Esophagus (tissue), 2 donors: ENCODE measurements around the gene SMYD3. TPM values are rescaled to one million over a fixed set of nuclear protein-coding genes. Genes with fewer than 3 reads are reported as not detected.

Source experiments
- H3K27ac ChIP-seq, 2 donors: one replicate each; pipeline ENCODE4 v1.5.1; 2013; ENCODE audit warnings: low read depth in 2 of 2, mild to moderate bottlenecking in 2 of 2, inconsistent platforms in 1 of 2, low read length in 1 of 2, moderate library complexity in 1 of 2
- H3K27me3 ChIP-seq, 2 donors: one replicate each; pipeline ENCODE4 v1.6.1; 2013; ENCODE audit warnings: low read length in 2 of 2, control low read depth in 1 of 2, mild to moderate bottlenecking in 1 of 2; ENCODE audit not compliant: insufficient read depth in 2 of 2, control insufficient read depth in 1 of 2
- H3K36me3 ChIP-seq, 2 donors: one replicate each; pipeline ENCODE4 v1.6.1; 2013; ENCODE audit warnings: low read length in 1 of 2; ENCODE audit not compliant: control insufficient read depth in 2 of 2, insufficient read depth in 2 of 2
- H3K4me1 ChIP-seq, 2 donors: one replicate each; pipeline ENCODE4 v1.6.1; 2013; ENCODE audit warnings: low read length in 1 of 2; ENCODE audit not compliant: control insufficient read depth in 2 of 2, insufficient read depth in 2 of 2
- H3K4me3 ChIP-seq, 2 donors: one replicate each; pipeline ENCODE4 v1.5.1; 2013; ENCODE audit warnings: low read length in 2 of 2, mild to moderate bottlenecking in 2 of 2, low read depth in 1 of 2, moderate library complexity in 1 of 2
- H3K9me3 ChIP-seq, 2 donors: one replicate each; pipeline ENCODE4 v1.6.1; 2013; ENCODE audit warnings: mild to moderate bottlenecking in 2 of 2, low read depth in 1 of 2, low read length in 1 of 2, moderate library complexity in 1 of 2; ENCODE audit not compliant: control insufficient read depth in 2 of 2, insufficient read depth in 1 of 2
- WGBS, 2 donors: extraction: QIAGEN DNeasy Blood & Tissue Kit; methylation state at CpG; one replicate each; pipeline ENCODE4 v1.1.7; 2013; 5-methylcytosine and 5-hydroxymethylcytosine counted together
- polyA plus RNA-seq, 2 donors: library from polyadenylated mRNA; stranded (reverse); fragments of 200-250 nt; gene quantifications; one replicate each; pipeline ENCODE4 v1.2.3, GENCODE V29; 2013
- donor health status: healthy with polysubstance abuse.
- donor health status: Bipolar disorder and iron deficiency.

SMYD3 gene
- polyA plus RNA-seq, 2 donors, result 5.0 to 5.7 TPM

- 79 to 80% methylated on average over 23 of the region's 23 CpGs for whole genome bisulfite sequencing, 2 donors
- Histone ChIP-seq H3K27ac (no peak overlapping the region), H3K27me3 (no peaks in the 10 kb centered on the region), H3K4me3 (no peak overlapping the region), H3K36me3 (no peaks in the 10 kb centered on the region), H3K4me1 (no peaks in the 10 kb centered on the region), H3K9me3 (no peaks in the 10 kb centered on the region)
Observed at GRCh38 chr1:246002725-246003441, 504.2 kb downstream of the SMYD3 start.

GRCh38 chr1:246001837-246002230 lies 505.2 kb downstream of the SMYD3 start:
- no peaks in the 10 kb centered on the region for H3K9me3 ChIP-seq
- no peak overlapping the region for H3K27ac ChIP-seq
- no peaks in the 10 kb centered on the region for H3K36me3 ChIP-seq
- 74 to 86% methylated on average over 9 of the region's 9 CpGs for WGBS, 2 donors
- H3K27me3 ChIP-seq, result no peaks in the 10 kb centered on the region
- H3K4me3 ChIP-seq, result no peak overlapping the region
- peaks cover 0 to 4% of the 10 kb centered on the region in 2 donors for H3K4me1 ChIP-seq

GRCh38 chr1:246001142-246001836 lies 505.8 kb downstream of the SMYD3 start:
- Histone ChIP-seq H3K4me1 (peaks cover 0 to 4% of the 10 kb centered on the region in 2 donors), H3K27ac (no peak overlapping the region), H3K9me3 (no peaks in the 10 kb centered on the region), H3K27me3 (no peaks in the 10 kb centered on the region), H3K36me3 (no peaks in the 10 kb centered on the region), H3K4me3 (no peak overlapping the region)
- WGBS, 2 donors, result 71 to 78% methylated on average over 9 of the region's 9 CpGs

GRCh38 chr1:246000638-246001015 lies 506.5 kb downstream of the SMYD3 start:
- Histone ChIP-seq H3K27me3 (no peaks in the 10 kb centered on the region), H3K27ac (no peak overlapping the region), H3K4me1 (peaks cover 0 to 4% of the 10 kb centered on the region in 2 donors), H3K4me3 (no peak overlapping the region), H3K36me3 (no peaks in the 10 kb centered on the region), H3K9me3 (no peaks in the 10 kb centered on the region)
- WGBS, 2 donors, result 96 to 98% methylated on average over 5 of the region's 5 CpGs

- 60 to 74% methylated on average over 10 of the region's 10 CpGs for WGBS, 2 donors
- no peak overlapping the region for H3K4me3 ChIP-seq
- no peak overlapping the region for H3K27ac ChIP-seq
- no peaks in the 10 kb centered on the region for H3K36me3 ChIP-seq
- no peaks in the 10 kb centered on the region for H3K27me3 ChIP-seq
- peaks cover 0 to 4% of the 10 kb centered on the region in 2 donors for H3K4me1 ChIP-seq
- H3K9me3 ChIP-seq, result no peaks in the 10 kb centered on the region
Observed at GRCh38 chr1:245999697-246000637, 507.1 kb downstream of the SMYD3 start.

- no peaks in the 10 kb centered on the region for H3K36me3 ChIP-seq
- no peak overlapping the region for H3K27ac ChIP-seq
- no peaks in the 10 kb centered on the region for H3K27me3 ChIP-seq
- H3K9me3 ChIP-seq, result no peaks in the 10 kb centered on the region
- H3K4me3 ChIP-seq, result no peak overlapping the region
- peaks cover 0 to 4% of the 10 kb centered on the region in 2 donors for H3K4me1 ChIP-seq
- 49 to 55% methylated on average over 7 of the region's 7 CpGs for WGBS, 2 donors
Observed at GRCh38 chr1:245997471-245998258, 509.4 kb downstream of the SMYD3 start.

- WGBS, 2 donors, result 89 to 92% methylated on average over 15 of the region's 15 CpGs
- H3K27ac ChIP-seq, result no peak overlapping the region
- H3K4me3 ChIP-seq, result no peak overlapping the region
- no peaks in the 10 kb centered on the region for H3K27me3 ChIP-seq
- H3K4me1 ChIP-seq, result peaks cover 0 to 4% of the 10 kb centered on the region in 2 donors
- H3K9me3 ChIP-seq, result no peaks in the 10 kb centered on the region
- H3K36me3 ChIP-seq, result no peaks in the 10 kb centered on the region
Observed at GRCh38 chr1:245996811-245997210, 510.3 kb downstream of the SMYD3 start.

GRCh38 chr1:245995474-245995873 lies 511.6 kb downstream of the SMYD3 start:
- Histone ChIP-seq H3K27ac (no peak overlapping the region), H3K4me1 (peaks cover 0 to 4% of the 10 kb centered on the region in 2 donors), H3K9me3 (no peaks in the 10 kb centered on the region), H3K36me3 (no peaks in the 10 kb centered on the region), H3K4me3 (no peak overlapping the region), H3K27me3 (no peaks in the 10 kb centered on the region)
- 97 to 100% methylated on average over 1 of the region's 1 CpG for WGBS, 2 donors

- Histone ChIP-seq H3K27ac (no peak overlapping the region), H3K9me3 (no peaks in the 10 kb centered on the region), H3K4me1 (peaks cover 0 to 2% of the 10 kb centered on the region in 2 donors), H3K4me3 (no peak overlapping the region), H3K27me3 (no peaks in the 10 kb centered on the region), H3K36me3 (no peaks in the 10 kb centered on the region)
- WGBS, 2 donors, result 79 to 89% methylated on average over 4 of the region's 4 CpGs
Observed at GRCh38 chr1:245991266-245991665, 515.8 kb downstream of the SMYD3 start.
